ENCODE measurements around the gene LRRC51.

GRCh38 chr11:72129381-72129780 lies 48.7 kb downstream of the LRRC51 start:
- TF ChIP-seq POLR2A (IDR thresholded peaks at IDR 0.05; ENCODE audit: low read length) (no peak), GATA1 (IDR thresholded peaks at IDR 0.05; ENCODE audit: low read depth, low read length) (no peak)

Measured in erythroblast (primary cell).